NCI-H2196 (cell line): ENCODE data around the gene NCF4.

Experiments
- DNase-seq: peaks from one replicate; lab custom pipeline; 2025; ENCODE audit not compliant: unreplicated experiment; lab: John Stamatoyannopoulos, UW

Gene NCF4

DNA sequence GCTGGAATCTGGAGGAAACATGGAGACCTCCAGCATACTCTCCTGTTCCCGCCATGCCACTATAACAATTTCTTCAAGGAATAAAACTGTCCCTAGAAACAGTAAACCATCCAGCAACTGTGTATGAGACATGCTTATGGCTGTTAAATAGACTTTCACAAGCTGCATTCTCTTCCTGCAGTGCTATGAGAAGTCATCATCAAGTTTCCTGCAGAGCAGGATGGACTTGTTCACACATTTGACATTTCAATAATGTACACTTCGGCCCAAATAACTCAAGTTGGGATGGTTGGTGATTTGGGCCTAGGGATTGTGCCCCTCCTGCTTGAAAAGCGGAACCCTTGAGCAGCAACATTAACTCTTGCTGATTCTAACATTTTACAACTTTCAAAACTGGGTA, 32.5 kb downstream of the NCF4 start:
- DNase-seq = no peak

DNA sequence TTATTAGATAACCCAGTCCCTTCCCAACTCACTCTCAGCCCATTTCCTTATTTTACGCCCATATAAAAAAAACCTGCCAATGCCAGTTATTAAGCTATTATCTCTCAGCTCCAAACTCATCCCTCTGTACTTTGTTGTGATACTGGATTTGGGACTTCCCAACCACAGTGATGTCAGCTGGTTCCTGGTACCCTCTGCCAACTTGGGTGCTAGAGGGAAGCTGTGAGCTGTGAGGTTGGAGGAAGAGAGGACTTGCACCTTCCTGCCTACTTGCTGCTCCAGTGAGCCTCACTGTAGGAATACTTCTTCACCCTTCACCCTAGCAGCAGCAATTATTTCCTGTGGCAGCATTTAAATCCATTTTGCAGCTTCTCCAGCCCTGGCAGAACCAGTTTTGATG, 33.5 kb downstream of the NCF4 start:
- no peak for DNase-seq

DNA sequence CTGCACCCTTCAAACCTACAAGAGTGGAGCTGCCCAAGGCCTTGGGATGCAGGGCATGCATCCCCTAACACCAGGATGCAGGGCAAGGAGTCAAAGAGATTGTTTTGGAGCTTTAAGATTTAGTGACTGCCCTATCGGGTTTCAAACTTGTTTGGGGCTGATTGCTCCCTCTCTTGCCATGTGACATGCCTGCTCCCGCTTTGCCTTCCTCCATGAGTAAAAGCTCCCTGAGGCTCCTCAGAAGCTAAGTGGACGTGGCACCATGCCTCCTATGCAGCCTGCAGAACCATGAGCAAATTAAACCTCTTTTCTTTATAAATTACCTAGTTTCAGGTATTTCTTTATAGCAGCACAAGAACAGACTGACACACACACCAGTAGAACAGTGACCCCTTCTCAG, 36.8 kb downstream of the NCF4 start:
- no peak for DNase-seq

DNA sequence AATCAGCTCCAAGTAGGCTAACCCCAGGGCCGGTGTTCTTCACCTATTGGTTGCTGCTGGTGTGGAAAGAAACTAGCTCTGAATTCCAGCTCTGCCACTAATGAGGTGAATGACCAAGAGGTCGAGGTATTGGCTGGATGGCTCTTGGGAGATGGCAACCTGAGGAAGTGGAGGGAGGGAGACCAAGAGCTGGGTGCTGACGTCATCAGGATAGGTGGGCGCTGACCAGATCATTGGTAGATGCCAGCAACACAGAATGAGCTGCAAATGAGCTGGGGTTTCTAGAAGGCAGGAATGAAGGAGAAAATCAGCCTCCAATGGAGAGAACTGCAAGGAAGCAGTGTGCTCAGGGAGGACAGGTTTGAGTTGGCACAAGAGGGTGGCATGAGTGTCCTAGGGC, 37.9 kb downstream of the NCF4 start:
- DNase-seq = no peak

DNA sequence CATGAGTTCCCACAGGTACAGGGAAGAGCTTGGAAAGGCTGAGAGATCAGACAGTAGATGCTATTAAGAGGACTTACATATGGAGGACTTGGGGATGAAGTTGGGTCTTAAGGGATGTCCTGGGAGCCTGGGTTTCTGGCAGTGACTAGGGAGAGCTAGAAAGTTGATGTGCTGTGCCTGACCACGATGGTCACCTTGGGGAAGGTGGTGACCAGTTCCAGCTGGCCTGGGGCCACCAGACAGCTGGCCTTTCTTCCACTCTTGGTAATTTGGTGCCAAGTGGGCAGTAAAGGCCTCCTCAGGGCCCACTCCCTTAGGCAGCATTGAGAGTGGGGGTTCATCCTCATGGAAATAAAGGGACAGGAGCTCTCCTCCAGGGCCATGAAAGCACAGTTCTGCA, 38.7 kb downstream of the NCF4 start:
- no peak for DNase-seq

DNA sequence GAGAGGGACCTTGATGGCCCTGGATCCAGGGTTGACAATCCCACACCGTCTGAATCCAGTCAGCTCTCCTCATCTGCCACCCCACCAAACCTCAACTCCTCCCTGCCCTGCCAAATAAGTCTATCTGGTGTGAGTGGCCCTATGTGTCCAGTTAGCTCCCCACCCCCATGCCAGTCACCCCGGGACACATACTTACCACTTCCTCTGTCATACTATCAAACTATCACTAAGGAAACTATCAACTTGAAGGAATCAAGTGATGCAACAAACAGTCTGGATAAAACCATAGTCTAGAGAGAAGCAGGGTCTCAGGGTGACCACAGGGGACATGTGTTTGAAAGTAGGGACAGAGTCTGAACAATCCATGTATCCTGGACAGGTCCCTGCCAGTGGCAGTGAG, 39.4 kb downstream of the NCF4 start:
- no peak for DNase-seq

DNA sequence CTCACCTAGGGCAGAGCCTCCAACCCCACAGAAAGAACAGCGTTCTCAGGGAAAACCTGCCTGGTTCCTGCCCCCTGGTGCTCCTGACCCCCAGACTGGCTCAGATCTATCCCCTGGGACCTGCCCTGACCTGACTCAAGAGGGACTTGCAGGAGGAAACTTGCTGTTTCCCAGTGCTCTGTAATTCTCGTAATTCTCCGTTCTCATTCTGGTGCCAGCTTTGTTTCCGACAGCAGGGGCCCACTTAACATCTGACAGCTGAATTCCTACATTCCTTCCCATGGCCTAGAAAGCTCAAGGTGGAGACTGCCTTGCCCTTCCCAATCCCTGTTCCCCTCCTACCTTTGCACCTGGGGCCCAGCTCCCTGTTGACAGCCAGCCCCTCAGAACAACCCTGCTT, 40.1 kb downstream of the NCF4 start:
- DNase-seq = no peak

DNA sequence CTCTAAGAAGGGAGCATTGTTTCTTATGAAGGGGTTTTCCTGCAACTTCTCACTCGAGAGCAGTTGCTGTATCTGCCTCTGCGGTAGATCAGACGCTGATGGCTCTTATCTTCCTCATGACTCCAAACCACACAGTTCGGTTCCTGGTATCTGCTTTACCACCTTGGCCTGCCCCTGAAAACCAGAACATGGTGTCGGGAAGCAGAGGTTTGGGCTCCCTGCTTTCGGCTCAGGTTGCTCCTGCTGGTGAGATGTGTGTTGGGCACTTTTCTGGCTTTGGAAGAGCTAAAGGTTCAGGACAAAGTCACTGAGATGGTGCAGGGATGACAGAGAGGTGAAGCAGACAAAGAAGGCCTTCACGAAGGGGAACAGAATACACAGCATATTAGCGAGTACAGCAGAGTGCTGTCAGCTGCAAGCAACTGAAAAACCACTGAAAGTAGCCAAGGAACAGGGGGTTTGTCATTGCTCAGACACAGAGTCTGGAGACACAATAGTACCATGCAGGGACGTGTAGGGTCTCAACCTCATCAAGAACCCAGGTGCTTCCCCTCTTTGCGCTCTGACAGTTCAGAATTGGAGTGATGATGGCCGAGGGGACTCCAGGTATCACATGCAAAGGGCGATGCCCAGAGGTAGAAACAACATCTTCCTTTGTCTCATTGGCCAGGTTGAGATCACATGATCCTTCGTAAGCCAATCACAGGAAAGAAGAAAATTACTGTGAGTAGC, 40.8 kb downstream of the NCF4 start:
- DNase-seq = no peak

DNA sequence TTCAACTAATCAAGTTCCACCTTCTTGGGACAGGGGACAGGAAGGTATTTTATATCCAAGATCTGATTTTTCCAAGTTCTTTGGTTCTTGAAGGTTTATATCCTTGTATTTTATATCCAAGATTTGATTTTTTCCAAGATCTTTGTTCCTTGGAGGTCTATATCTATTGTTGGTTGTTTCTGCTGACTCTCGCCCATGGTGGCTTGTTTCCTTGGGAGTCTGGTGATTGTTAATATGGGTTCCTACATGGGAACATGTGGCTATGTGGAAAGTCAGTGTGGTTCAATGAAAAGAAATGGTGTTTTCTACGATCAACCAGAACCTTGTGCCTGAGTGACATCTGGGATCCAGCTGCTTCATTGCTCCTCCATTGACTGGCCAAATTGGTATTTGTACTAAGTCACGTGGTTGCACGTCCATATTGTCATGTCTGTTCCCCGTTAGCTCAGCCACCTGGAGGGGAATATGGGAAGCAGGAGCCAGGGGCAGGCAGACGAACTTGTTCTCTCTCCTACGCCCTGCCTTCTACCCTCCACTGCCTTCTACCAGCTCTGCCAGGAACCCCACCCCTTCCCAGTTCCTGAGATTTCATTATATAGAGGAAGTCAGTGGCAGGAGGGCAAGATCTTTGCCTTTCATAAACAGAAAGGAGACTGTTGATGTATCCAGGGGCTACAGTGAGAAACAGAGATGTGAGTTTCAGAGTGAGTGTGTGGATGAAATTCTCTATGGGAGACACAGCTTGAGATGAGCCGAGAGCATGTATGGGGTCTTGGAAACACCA, 41.5 kb downstream of the NCF4 start:
- DNase-seq = no peak

DNA sequence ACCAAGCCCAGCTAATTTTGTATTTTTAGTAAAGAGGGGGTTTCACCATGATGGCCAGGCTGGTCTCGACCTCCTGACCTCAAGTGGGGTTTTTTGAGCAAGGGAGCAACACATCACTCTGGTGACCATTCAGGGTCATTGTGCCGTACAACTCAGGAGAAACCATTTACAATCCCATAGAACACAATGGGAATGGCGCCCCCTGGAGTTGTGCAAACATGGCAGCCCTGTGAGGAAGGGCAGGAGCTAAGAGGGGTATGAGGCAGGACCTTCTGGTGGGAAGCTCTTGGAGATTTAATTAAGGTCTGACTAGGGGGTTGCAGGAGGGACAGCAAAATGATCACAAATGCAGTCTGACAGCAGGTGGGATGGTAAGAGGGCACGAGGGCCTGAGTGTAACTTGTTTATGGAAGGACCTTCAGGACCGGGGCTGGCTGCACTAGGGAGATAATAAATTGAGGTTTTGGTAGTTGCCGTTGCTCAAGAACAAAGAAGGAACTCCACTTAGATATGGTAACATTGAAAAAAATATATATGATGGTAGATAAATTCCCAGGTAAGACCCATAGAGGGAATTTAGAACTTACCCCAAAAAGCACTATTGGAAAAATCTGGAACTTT, 43.6 kb downstream of the NCF4 start:
- DNase-seq = no peak

DNA sequence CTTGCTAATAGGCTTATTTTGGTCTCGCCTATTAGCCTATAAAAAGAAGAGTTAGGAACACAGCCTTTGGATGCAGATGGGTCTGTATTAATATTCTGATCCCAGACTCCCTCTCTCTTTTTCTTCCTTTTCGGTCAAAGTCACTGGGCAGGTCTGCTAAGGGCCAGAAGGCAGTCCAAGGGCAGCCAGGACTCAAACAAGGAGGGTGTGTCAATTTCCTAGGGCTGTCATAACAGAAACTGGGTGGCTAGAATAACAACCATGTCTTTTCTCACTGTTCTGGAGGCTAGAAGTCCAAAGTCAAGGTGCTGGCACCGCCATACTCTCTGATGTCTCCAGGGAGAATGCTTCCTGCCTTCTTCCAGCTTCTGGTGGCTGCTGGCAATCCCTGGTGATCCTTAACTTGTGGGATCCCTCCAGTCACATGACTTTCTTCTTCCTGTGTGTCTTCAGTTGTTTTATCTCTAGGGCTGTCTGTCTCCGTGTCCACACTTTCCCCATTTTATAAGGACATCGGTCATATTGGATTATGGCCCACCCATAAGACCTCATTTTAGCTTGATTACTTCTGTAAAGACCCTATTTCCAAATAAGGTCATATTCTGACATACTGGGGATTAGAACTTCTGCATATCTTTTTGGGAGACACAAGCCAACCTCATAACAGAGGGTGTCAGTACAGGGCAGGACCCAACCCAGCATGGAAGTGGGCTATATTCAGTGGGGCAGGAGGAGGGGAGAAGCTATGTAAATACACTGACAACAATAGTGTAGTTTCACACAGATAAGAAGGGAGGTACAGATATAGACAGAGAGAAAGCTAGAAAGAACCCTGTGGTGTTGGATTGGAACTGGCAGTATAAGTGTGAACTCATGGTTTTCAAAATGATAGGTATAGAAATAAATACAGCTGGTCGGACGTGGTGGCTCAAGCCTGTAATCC, 46.7 kb downstream of the NCF4 start:
- no peak for DNase-seq

DNA sequence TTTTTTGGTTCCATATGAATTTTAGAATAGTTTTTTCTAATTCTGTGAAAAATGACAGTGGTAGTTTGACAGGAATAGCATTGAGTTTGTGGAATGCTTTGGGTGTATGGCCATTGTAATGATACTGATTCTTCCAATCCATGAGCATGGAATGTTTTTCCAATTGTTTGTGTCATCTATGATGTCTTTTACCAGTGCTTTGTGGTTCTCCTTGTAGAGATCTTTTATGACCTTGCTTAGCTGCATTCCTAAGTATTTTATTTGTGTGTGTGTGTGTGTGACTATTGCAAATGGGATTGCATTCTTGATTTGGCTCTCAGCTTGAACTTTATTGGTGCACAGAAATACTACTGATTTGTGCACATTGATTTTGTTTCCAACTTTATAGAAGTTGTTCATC, 49.7 kb downstream of the NCF4 start:
- no peak for DNase-seq

DNA sequence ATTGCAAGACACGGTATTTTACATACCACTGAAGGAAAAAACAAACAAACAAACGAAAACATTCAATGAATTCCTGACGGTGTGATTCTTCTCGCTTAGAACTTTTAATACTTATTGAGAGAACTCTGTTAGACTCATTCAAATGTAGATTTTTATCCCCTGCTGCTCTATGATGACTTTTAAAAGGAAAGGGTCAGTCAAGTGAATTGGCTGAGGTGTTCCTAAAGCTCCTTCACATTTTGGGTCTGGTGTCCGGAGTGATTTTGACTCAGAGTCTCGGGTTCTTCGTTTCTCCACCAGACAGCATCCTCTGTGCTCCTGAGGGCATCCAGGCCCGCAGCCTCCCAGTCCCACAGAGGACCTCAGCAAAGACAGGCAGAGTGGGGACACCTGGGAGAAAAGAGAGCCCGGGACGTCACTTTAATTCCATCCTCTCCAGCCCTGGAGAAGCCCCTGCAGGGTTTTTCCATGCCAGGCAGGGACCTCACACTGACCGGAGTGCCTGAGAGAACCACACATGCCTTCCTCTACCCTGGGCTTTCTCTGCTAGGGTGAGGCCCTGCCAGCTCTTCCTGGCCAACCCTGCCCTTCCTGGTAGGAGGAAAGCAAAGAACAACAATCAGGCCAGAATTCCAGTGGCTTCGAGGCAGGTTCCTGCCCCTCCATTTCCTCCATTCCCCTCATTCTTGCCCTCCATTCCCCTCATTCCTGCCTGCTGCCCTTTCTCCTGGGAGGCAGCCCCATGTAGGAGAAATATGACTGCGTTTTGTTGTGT, 51.3 kb downstream of the NCF4 start:
- no peak for DNase-seq

DNA sequence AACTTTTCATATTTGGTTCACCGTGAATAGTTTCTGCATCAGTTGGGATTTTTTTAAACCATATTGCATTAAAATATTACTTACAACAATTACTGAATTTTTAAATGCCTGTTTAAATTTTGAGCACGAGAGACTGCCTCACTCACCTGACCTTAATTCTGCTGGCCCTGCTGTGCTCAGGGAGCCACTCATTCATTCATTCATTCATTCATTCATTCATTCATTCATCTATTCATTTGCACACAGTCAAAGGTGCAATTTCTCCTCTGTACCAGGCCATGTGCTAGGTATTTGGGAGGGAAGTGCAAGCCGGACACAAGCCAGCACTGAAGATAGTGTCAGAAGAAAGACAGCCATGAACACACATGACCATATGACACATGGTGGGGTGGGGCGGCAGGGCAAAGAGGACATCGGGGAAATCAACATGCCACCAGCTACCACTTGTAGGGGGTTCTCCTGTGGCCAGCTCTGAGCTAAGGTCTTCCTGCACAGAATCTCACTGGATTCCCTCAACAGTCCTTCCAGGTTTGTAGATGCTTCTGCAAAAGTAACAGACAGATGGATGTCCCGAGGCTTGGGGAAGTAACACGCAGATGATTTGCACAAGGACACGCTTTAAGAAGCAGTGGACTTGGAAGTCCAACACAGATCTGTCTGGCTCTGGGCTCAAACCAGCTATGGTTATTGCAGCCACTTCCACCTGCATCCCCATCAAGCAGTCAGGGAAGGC, 52.1 kb downstream of the NCF4 start:
- DNase-seq = no peak

DNA sequence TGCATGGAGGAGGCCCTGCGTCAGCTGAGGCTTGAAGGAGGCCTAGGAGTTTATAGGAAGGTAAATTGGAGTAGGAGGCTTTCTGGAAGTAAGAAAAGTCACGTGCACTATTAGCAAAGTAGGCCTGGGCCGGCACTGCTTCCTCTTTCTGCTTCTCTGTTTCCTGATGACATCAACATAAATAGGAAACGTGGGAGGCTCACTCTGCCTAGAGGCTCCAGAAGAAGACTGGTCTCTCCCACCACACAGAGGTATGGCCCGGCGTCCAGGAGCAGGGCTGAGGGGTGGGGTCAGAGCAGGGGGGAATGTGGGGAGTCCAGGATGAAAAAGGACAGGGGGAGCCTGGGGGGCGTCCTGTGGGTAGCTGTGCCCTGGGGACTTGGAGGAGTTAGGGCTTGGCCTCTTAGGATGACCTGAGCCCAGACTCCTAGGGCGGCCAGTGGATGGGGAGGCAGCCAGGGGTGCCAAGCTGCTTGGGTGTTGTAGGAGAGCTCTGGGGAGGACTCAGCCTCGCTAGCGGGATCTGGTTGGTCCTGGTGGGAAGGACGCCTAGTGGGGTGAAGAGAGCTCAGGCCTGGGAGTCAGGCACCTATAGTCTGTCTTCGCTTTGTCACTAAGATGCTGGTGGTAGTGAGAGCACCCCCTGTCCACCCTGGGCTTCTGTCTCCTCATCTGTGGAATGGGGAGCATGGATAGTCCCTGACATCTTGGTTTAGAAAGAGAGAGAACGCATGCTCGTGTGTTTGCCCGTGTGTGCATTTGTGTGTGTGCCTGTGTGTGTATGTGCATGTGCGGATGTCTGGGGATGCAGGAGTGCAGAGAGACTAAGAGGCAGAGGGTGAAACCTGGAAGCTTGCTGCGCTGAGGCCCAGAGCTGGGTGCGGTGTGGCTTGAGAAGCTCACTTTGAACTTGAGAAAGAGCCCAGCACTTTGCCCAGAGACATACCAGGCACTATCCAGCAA, 52.9 kb downstream of the NCF4 start, which contains the start of gene CSF2RB:
TSS of gene CSF2RB (plus strand) at position 202 of the 963 bp plus-strand sequence. CDS start 8,580 bp downstream, outside the sequence.
- no peak for DNase-seq

DNA sequence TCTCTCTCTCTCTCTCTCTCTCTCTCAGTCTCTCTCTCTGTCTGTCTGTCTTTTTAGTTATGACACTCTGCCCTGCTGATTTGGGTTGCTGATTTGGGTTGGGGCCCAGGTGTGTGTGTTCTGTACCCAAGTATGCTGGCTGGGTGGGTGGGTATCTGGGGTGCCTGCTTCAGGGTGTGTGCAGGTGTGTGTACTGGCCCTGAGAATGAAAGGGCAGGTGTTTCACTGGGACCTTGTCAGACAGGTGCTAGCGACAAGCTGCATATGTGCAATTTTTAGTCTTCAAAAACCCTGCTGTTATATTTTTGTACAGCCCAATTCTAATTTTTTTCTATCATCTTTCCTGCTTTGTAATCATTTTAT, 53.6 kb downstream of the NCF4 start:
- DNase-seq = no peak

DNA sequence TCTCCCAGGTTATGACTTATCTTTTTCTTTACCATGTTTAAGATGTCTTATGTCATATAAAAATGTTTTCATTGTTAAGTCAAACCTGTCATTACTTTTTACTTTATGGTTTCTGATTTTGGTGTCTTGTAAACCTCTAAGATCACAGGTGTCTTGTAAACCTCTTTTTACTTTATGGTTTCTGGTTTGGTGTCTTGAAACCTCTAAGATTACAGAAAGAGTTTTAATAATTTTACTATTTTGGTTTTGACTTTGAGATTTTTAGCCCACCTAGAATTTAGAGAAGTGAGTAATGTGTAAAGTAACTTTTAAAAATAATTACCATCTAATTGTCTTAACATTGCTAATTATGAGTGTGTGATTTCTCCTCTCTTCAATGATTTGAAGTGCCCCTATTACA, 55.2 kb downstream of the NCF4 start:
- DNase-seq = no peak

DNA sequence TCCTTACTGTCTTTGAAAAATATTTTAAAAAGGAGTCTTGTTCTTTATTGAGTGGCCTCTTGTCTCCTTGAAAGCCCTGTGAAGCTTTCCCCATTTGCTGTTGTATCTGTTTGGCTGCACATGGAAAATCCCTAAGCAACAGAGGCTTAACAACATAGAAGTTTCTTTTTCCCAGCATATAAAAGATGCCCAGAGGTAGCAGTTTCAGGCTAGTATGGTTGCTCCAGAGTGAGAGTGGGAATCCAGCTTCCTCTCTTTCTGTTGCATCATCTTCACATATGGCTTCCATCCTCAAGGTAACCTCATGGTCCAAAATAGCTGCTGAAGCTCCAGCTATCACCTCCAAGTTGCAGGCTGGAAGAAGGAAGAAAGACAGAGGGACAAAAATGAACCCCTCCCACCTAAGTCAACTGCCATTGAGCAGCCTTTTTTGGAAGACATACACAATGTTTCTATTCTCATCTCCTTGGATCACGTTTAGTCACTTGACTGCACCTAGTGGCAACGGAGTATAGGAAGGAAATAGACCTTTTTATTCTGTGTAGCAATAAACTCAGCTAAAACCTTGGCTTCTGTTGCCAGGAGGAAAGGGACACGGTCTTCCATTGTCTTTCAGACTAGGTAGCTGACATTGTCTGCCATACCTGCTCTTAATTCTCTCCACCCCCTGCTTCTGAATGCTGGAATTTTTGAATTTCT, 57.9 kb downstream of the NCF4 start:
- DNase-seq = no peak
